DND-41 (cell line): ENCODE results near the gene CNTLN.

Experiments
- ATAC-seq: fragments of 200-7000 bp; cut with Tn5 transposase; 3 replicates; pipeline ENCODE4 v1.9.1; 2021; ENCODE audit warnings: low read depth; ENCODE audit not compliant: insufficient read depth
- DNase-seq: peaks from one replicate; pipeline ENCODE4 v3.0.0-alpha.2; 2020
- H2AFZ ChIP-seq: 2 replicates; pipeline ENCODE4 v1.6.0; 2012; ENCODE audit warnings: low read depth, low read length
- H3K27ac ChIP-seq: 2 replicates; pipeline ENCODE4 v1.5.1; 2012; ENCODE audit warnings: low read length, inconsistent platforms
- H3K27me3 ChIP-seq: fragments of 200-600 bp; sonication (generic); 2 replicates; pipeline ENCODE4 v1.6.0; 2012; ENCODE audit warnings: low read length, mild to moderate bottlenecking, inconsistent platforms; ENCODE audit not compliant: insufficient read depth, poor library complexity
- H3K36me3 ChIP-seq: 2 replicates; pipeline ENCODE4 v1.5.1; 2012; ENCODE audit warnings: low read length, inconsistent platforms; ENCODE audit not compliant: insufficient read depth
- H3K4me1 ChIP-seq: 2 replicates; pipeline ENCODE4 v1.5.1; 2012; ENCODE audit warnings: mild to moderate bottlenecking, low read length; ENCODE audit not compliant: insufficient read depth
- H3K4me2 ChIP-seq: 2 replicates; pipeline ENCODE4 v1.6.0; 2012; ENCODE audit warnings: mild to moderate bottlenecking, moderate library complexity, low read length, inconsistent platforms; ENCODE audit not compliant: insufficient read depth
- H3K4me3 ChIP-seq, 2 experiments: fragments of 200-600 bp in 1 of 2; shearing (Covaris generic) in 1 of 2; 2 replicates each; pipeline ENCODE4 v1.5.1; 2012 to 2016; ENCODE audit warnings: inconsistent platforms in 2 of 2, low read length in 2 of 2, mild to moderate bottlenecking in 2 of 2, low read depth in 1 of 2, moderate library complexity in 1 of 2
- H3K79me2 ChIP-seq: 2 replicates; pipeline ENCODE4 v1.6.0; 2012; ENCODE audit warnings: low read length, inconsistent platforms; ENCODE audit not compliant: insufficient read depth
- H3K9ac ChIP-seq: 2 replicates; pipeline ENCODE4 v1.6.0; 2012; ENCODE audit warnings: low read depth, mild to moderate bottlenecking, inconsistent platforms, low read length, moderate library complexity
- H3K9me3 ChIP-seq: 2 replicates; pipeline ENCODE4 v1.5.1; 2012; ENCODE audit warnings: low read length, moderate library complexity, mild to moderate bottlenecking, inconsistent platforms; ENCODE audit not compliant: insufficient read depth, severe bottlenecking
- H4K20me1 ChIP-seq: 2 replicates; pipeline ENCODE4 v1.6.0; 2012; ENCODE audit warnings: low read length; ENCODE audit not compliant: insufficient read depth
- CTCF ChIP-seq: IDR thresholded peaks from 2 replicates; pipeline ENCODE4 v1.5.1; 2012; ENCODE audit warnings: borderline replicate concordance, low read length, moderate library complexity, mild to moderate bottlenecking; ENCODE audit not compliant: poor library complexity, severe bottlenecking; ENCODE audit errors: extremely low read depth
- EZH2 ChIP-seq: IDR thresholded peaks from 3 replicates; pipeline ENCODE4 v1.6.1; 2012; ENCODE audit warnings: borderline replicate concordance, low read depth, mild to moderate bottlenecking, moderate library complexity, low read length, inconsistent platforms; ENCODE audit not compliant: severe bottlenecking

CNTLN gene

GRCh38 chr9:17472126-17472525, 337.3 kb downstream of the CNTLN start:
- Histone ChIP-seq H3K9ac (no peak overlapping the region), H3K27ac (no peak overlapping the region), H3K4me2 (no peak overlapping the region), H3K4me3 (no peak overlapping the region), H3K4me1 (no peaks in the 10 kb centered on the region), H3K79me2 (no peaks in the 10 kb centered on the region), H3K36me3 (peaks cover 8% of the 10 kb centered on the region; the same call in 1 of the 2 replicates), H3K27me3 (no peaks in the 10 kb centered on the region), H4K20me1 (no peaks in the 10 kb centered on the region), H3K9me3 (no peaks in the 10 kb centered on the region), H2AFZ (no peak overlapping the region)
- DNase-seq (no peak), ATAC-seq (no peak)
- no peak for TF ChIP-seq EZH2
- no peak for TF ChIP-seq CTCF

- TF ChIP-seq EZH2 = no peak
- no peak for TF ChIP-seq CTCF
- Histone ChIP-seq H4K20me1 (no peaks in the 10 kb centered on the region), H3K4me1 (no peaks in the 10 kb centered on the region), H3K79me2 (no peaks in the 10 kb centered on the region), H3K27ac (no peak overlapping the region), H3K4me2 (no peak overlapping the region), H3K9me3 (no peaks in the 10 kb centered on the region), H3K4me3 (no peak overlapping the region), H3K9ac (no peak overlapping the region), H3K27me3 (no peaks in the 10 kb centered on the region), H3K36me3 (no peaks in the 10 kb centered on the region), H2AFZ (no peak overlapping the region)
- ATAC-seq (no peak), DNase-seq (no peak)
These were observed 341.6 kb downstream of the CNTLN start for GRCh38 chr9:17476401-17476800.

GRCh38 chr9:17477816-17478215, 343.0 kb downstream of the CNTLN start:
- Histone ChIP-seq H3K4me2 (no peak overlapping the region), H3K36me3 (no peaks in the 10 kb centered on the region), H3K27ac (no peak overlapping the region), H3K9me3 (no peaks in the 10 kb centered on the region), H3K79me2 (no peaks in the 10 kb centered on the region), H3K9ac (no peak overlapping the region), H3K4me3 (no peak overlapping the region), H4K20me1 (no peaks in the 10 kb centered on the region), H2AFZ (no peak overlapping the region), H3K27me3 (no peaks in the 10 kb centered on the region), H3K4me1 (no peaks in the 10 kb centered on the region)
- no peak for TF ChIP-seq CTCF
- TF ChIP-seq EZH2 = no peak
- ATAC-seq = no peak
- no peak for DNase-seq

GRCh38 chr9:17480966-17481365, 346.1 kb downstream of the CNTLN start:
- no peaks in the 10 kb centered on the region for H3K4me1 ChIP-seq
- no peaks in the 10 kb centered on the region for H4K20me1 ChIP-seq
- no peaks in the 10 kb centered on the region for H3K27me3 ChIP-seq
- H3K4me3 ChIP-seq = no peak overlapping the region
- H3K9ac ChIP-seq = no peak overlapping the region
- no peak overlapping the region for H3K4me2 ChIP-seq
- no peaks in the 10 kb centered on the region for H3K9me3 ChIP-seq
- ATAC-seq = no peak
- no peak for TF ChIP-seq CTCF
- TF ChIP-seq EZH2 = no peak
- H3K36me3 ChIP-seq = no peaks in the 10 kb centered on the region
- H3K79me2 ChIP-seq = no peaks in the 10 kb centered on the region
- H2AFZ ChIP-seq = no peak overlapping the region
- no peak overlapping the region for H3K27ac ChIP-seq
- DNase-seq = no peak
